ENCODE data around the gene MTCH1.

GRCh38 chr6:36973190-36973589, 12.8 kb downstream of the MTCH1 start:
- no peak for TF ChIP-seq GABPA (IDR thresholded peaks at IDR 0.05; ENCODE audit: low read depth)
- no peak for TF ChIP-seq CTCF (IDR thresholded peaks at IDR 0.05 in 2 of 3, conservative IDR thresholded peaks at IDR 0.05 in 1 of 3; ENCODE audit: control insufficient read depth in 2 of 3, extremely low read depth in 1 of 3, insufficient read depth in 1 of 3, low read depth in 3 of 3, low read length in 3 of 3)
- no peak for TF ChIP-seq POLR2A (IDR thresholded peaks at IDR 0.05; ENCODE audit: low read depth, low read length)
- TF ChIP-seq ZNF274 (IDR thresholded peaks at IDR 0.05; ENCODE audit: insufficient read depth, insufficient read length), result no peak
- no peak for TF ChIP-seq BHLHE40 (IDR thresholded peaks at IDR 0.05; ENCODE audit: borderline replicate concordance in 1 of 2, low read depth in 2 of 2, low read length in 1 of 2)
